Measurements from ENCODE around the gene PDZD2. TPM values are rescaled to one million over a fixed set of nuclear protein-coding genes. Genes with fewer than 3 reads are reported as not detected.
"Not testable (repeated sequence)": the region's sequence is repeated elsewhere in the genome, so short reads cannot be mapped to it uniquely, and the experiment has no call there.

PDZD2 gene
- total and polyA plus RNA-seq, 4 experiments from 2014 or later: 0.07 to 1.1 (median 0.68) TPM

GRCh38 chr5:32031089-32031488 lies 392.2 kb downstream of the PDZD2 start:
- Histone ChIP-seq H3K9me3 (ENCODE audit: control insufficient read depth in 1 of 2, low read length in 2 of 2) (no peaks in the 10 kb centered on the region), H3K4me1 (ENCODE audit: insufficient read depth, low read length) (peaks cover 19% of the 10 kb centered on the region), H3K4me3 (ENCODE audit: low read length in 2 of 2) (no peak overlapping the region), H3K36me3 (ENCODE audit: insufficient read depth, low read length) (no peaks in the 10 kb centered on the region), H3K27ac (ENCODE audit: low read depth, low read length) (no peak overlapping the region), H3K27me3 (ENCODE audit: insufficient read depth, low read length) (no peaks in the 10 kb centered on the region)
- Mint-ChIP-seq H3K27ac (peak overlapping the region in 1 of 7 donors; percentile 33), H3K4me3 (no peak overlapping the region), H3K9me3 (no peaks in the 10 kb centered on the region), H3K27me3 (peaks cover 0 to 2% of the 10 kb centered on the region in 2 donors), H3K4me1 (peaks cover 11 to 21% (median 18%) of the 10 kb centered on the region in 4 donors), H3K36me3 (no peaks in the 10 kb centered on the region)
- CTCF ChIA-PET (ENCODE audit: partially characterized antibody): no interaction called here
- intact Hi-C loops (cut with micrococcal nuclease): no loop called here
- no peak for DNase-seq
- POLR2A ChIA-PET (ENCODE audit: partially characterized antibody): interaction anchor here (1.1 kb wide), 1 partner anchor 11 kb away, joined by 4 read pairs; no protein-coding TSS in a partner anchor

- Histone ChIP-seq H3K9me3 (ENCODE audit: control insufficient read depth in 1 of 2, low read length in 2 of 2) (no peaks in the 10 kb centered on the region), H3K27ac (ENCODE audit: low read depth, low read length) (no peak overlapping the region), H3K36me3 (ENCODE audit: insufficient read depth, low read length) (no peaks in the 10 kb centered on the region), H3K27me3 (ENCODE audit: insufficient read depth, low read length) (no peaks in the 10 kb centered on the region), H3K4me1 (ENCODE audit: insufficient read depth, low read length) (peaks cover 7% of the 10 kb centered on the region), H3K4me3 (ENCODE audit: low read length in 2 of 2) (no peak overlapping the region)
- H3K9me3 Mint-ChIP-seq: peaks cover 0 to 5% (median 0%) of the 10 kb centered on the region in 8 donors
- H3K36me3 Mint-ChIP-seq: peaks cover 0 to 3% of the 10 kb centered on the region in 2 donors
- ChIA-PET CTCF (ENCODE audit: partially characterized antibody) (no interaction called here), POLR2A (ENCODE audit: partially characterized antibody) (no interaction called here)
- intact Hi-C loops (cut with micrococcal nuclease): no loop called here
- H3K4me3 Mint-ChIP-seq: no peak overlapping the region
- peaks cover 1 to 9% (median 7%) of the 10 kb centered on the region in 4 donors for H3K4me1 Mint-ChIP-seq
- no peak for DNase-seq
- no peak overlapping the region for H3K27ac Mint-ChIP-seq
- no peaks in the 10 kb centered on the region for H3K27me3 Mint-ChIP-seq
Observed at GRCh38 chr5:32038523-32038922, 399.6 kb downstream of the PDZD2 start.

- H3K36me3 ChIP-seq (ENCODE audit: insufficient read depth, low read length); H3K27me3 Mint-ChIP-seq; H3K4me1 Mint-ChIP-seq; H3K27me3 ChIP-seq (ENCODE audit: insufficient read depth, low read length); H3K9me3 Mint-ChIP-seq; H3K4me1 ChIP-seq (ENCODE audit: insufficient read depth, low read length); intact Hi-C loops (cut with micrococcal nuclease); H3K36me3 Mint-ChIP-seq; H3K9me3 ChIP-seq (ENCODE audit: control insufficient read depth in 1 of 2, low read length in 2 of 2); H3K4me3 Mint-ChIP-seq; DNase-seq; CTCF ChIA-PET (ENCODE audit: partially characterized antibody); H3K27ac ChIP-seq (ENCODE audit: low read depth, low read length); POLR2A ChIA-PET (ENCODE audit: partially characterized antibody); H3K4me3 ChIP-seq (ENCODE audit: low read length in 2 of 2); H3K27ac Mint-ChIP-seq: not testable (repeated sequence)
Observed at GRCh38 chr5:32039133-32039532, 400.2 kb downstream of the PDZD2 start.

GRCh38 chr5:32039601-32040000 lies 400.7 kb downstream of the PDZD2 start:
- DNase-seq; POLR2A ChIA-PET (ENCODE audit: partially characterized antibody); H3K9me3 ChIP-seq (ENCODE audit: control insufficient read depth in 1 of 2, low read length in 2 of 2); H3K27ac ChIP-seq (ENCODE audit: low read depth, low read length); H3K4me1 Mint-ChIP-seq; CTCF ChIA-PET (ENCODE audit: partially characterized antibody); H3K4me3 Mint-ChIP-seq; H3K27me3 Mint-ChIP-seq; H3K4me1 ChIP-seq (ENCODE audit: insufficient read depth, low read length); H3K36me3 Mint-ChIP-seq; H3K27me3 ChIP-seq (ENCODE audit: insufficient read depth, low read length); H3K36me3 ChIP-seq (ENCODE audit: insufficient read depth, low read length); intact Hi-C loops (cut with micrococcal nuclease); H3K9me3 Mint-ChIP-seq; H3K4me3 ChIP-seq (ENCODE audit: low read length in 2 of 2); H3K27ac Mint-ChIP-seq: not testable (repeated sequence)

- H3K36me3 Mint-ChIP-seq; DNase-seq; H3K9me3 Mint-ChIP-seq; H3K4me1 ChIP-seq (ENCODE audit: insufficient read depth, low read length); H3K4me3 ChIP-seq (ENCODE audit: low read length in 2 of 2); H3K4me1 Mint-ChIP-seq; H3K27me3 Mint-ChIP-seq; H3K27me3 ChIP-seq (ENCODE audit: insufficient read depth, low read length); H3K4me3 Mint-ChIP-seq; CTCF ChIA-PET (ENCODE audit: partially characterized antibody); intact Hi-C loops (cut with micrococcal nuclease); POLR2A ChIA-PET (ENCODE audit: partially characterized antibody); H3K9me3 ChIP-seq (ENCODE audit: control insufficient read depth in 1 of 2, low read length in 2 of 2); H3K36me3 ChIP-seq (ENCODE audit: insufficient read depth, low read length); H3K27ac Mint-ChIP-seq; H3K27ac ChIP-seq (ENCODE audit: low read depth, low read length): not testable (repeated sequence)
Observed at GRCh38 chr5:32040181-32040695, 401.3 kb downstream of the PDZD2 start.

- Mint-ChIP-seq H3K4me1 (no peaks in the 10 kb centered on the region), H3K27me3 (peaks cover 0 to 3% of the 10 kb centered on the region in 2 donors), H3K9me3 (peaks cover 0 to 5% (median 0%) of the 10 kb centered on the region in 8 donors), H3K27ac (no peak overlapping the region), H3K4me3 (no peak overlapping the region), H3K36me3 (no peaks in the 10 kb centered on the region)
- Histone ChIP-seq H3K9me3 (ENCODE audit: control insufficient read depth in 1 of 2, low read length in 2 of 2) (no peaks in the 10 kb centered on the region), H3K4me1 (ENCODE audit: insufficient read depth, low read length) (no peaks in the 10 kb centered on the region), H3K27ac (ENCODE audit: low read depth, low read length) (no peak overlapping the region), H3K4me3 (ENCODE audit: low read length in 2 of 2) (no peak overlapping the region), H3K36me3 (ENCODE audit: insufficient read depth, low read length) (no peaks in the 10 kb centered on the region), H3K27me3 (ENCODE audit: insufficient read depth, low read length) (no peaks in the 10 kb centered on the region)
- ChIA-PET CTCF (ENCODE audit: partially characterized antibody) (no interaction called here), POLR2A (ENCODE audit: partially characterized antibody) (no interaction called here)
- intact Hi-C loops (cut with micrococcal nuclease): no loop called here
- DNase-seq: no peak
Observed at GRCh38 chr5:32042551-32042961, 403.6 kb downstream of the PDZD2 start.

- H3K4me1 Mint-ChIP-seq: no peaks in the 10 kb centered on the region
- Histone ChIP-seq H3K4me1 (ENCODE audit: insufficient read depth, low read length) (no peaks in the 10 kb centered on the region), H3K27me3 (ENCODE audit: insufficient read depth, low read length) (no peaks in the 10 kb centered on the region), H3K4me3 (ENCODE audit: low read length in 2 of 2) (no peak overlapping the region), H3K9me3 (ENCODE audit: control insufficient read depth in 1 of 2, low read length in 2 of 2) (no peaks in the 10 kb centered on the region), H3K36me3 (ENCODE audit: insufficient read depth, low read length) (no peaks in the 10 kb centered on the region), H3K27ac (ENCODE audit: low read depth, low read length) (no peak overlapping the region)
- no peak overlapping the region for H3K27ac Mint-ChIP-seq
- no peaks in the 10 kb centered on the region for H3K36me3 Mint-ChIP-seq
- POLR2A ChIA-PET (ENCODE audit: partially characterized antibody): no interaction called here
- peaks cover 0 to 3% of the 10 kb centered on the region in 2 donors for H3K27me3 Mint-ChIP-seq
- no peak for DNase-seq
- CTCF ChIA-PET (ENCODE audit: partially characterized antibody): no interaction called here
- no peak overlapping the region for H3K4me3 Mint-ChIP-seq
- H3K9me3 Mint-ChIP-seq: peaks cover 0 to 5% (median 0%) of the 10 kb centered on the region in 8 donors
- intact Hi-C loops (cut with micrococcal nuclease): no loop called here
Observed at GRCh38 chr5:32043105-32043504, 404.2 kb downstream of the PDZD2 start.

GRCh38 chr5:32044434-32044833 lies 405.5 kb downstream of the PDZD2 start:
- Mint-ChIP-seq H3K27ac (no peak overlapping the region), H3K4me3 (no peak overlapping the region), H3K4me1 (no peaks in the 10 kb centered on the region), H3K9me3 (peaks cover 0 to 5% (median 0%) of the 10 kb centered on the region in 8 donors), H3K36me3 (no peaks in the 10 kb centered on the region), H3K27me3 (peaks cover 0 to 3% of the 10 kb centered on the region in 2 donors)
- intact Hi-C loops (cut with micrococcal nuclease): no loop called here
- DNase-seq: no peak
- no peaks in the 10 kb centered on the region for H3K4me1 ChIP-seq (ENCODE audit: insufficient read depth, low read length)
- ChIA-PET POLR2A (ENCODE audit: partially characterized antibody) (no interaction called here), CTCF (ENCODE audit: partially characterized antibody) (interaction anchor here (1.0 kb wide), 1 partner anchor 49 kb away, joined by 3 read pairs; no protein-coding TSS in a partner anchor)
- no peak overlapping the region for H3K4me3 ChIP-seq (ENCODE audit: low read length in 2 of 2)
- H3K36me3 ChIP-seq (ENCODE audit: insufficient read depth, low read length): no peaks in the 10 kb centered on the region
- H3K9me3 ChIP-seq (ENCODE audit: control insufficient read depth in 1 of 2, low read length in 2 of 2): no peaks in the 10 kb centered on the region
- H3K27ac ChIP-seq (ENCODE audit: low read depth, low read length): no peak overlapping the region
- H3K27me3 ChIP-seq (ENCODE audit: insufficient read depth, low read length): no peaks in the 10 kb centered on the region
